ENCODE results near the gene LRMDA.

DNA sequence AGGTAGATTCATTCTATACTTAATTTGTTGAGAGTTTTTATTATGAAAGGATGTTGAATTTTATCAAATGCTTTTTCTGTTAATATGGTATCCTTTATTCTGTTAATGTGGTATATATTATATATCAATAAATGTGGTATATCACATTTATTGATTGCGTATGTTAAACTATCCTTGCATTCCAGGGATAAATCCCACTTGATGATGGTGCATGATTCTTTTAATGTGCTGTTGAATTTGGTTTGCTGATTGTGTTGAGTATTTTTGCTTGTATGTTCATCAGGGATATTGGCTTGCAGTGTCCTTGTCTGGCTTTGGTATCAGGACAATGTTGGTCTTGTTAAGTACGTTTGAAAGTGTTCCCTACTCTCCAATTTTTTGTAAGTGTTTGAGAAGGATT lies 11.9 kb downstream of the LRMDA start:
- TF ChIP-seq EZH2phosphoT487 (IDR thresholded peaks at IDR 0.05; ENCODE audit: borderline replicate concordance, low read depth, low read length) (no peak), CTCF (conservative IDR thresholded peaks at IDR 0.05; ENCODE audit: low read length) (no peak)

All from OCI-LY7 (cell line).